ENCODE data around the gene TIMM17A. TPM values are rescaled to one million over a fixed set of nuclear protein-coding genes. Genes with fewer than 3 reads are reported as not detected.

The TIMM17A gene
- total and polyA plus RNA-seq, 2 donors, result 47.1 to 48.9 TPM

Other genes starting within 250 kb of the TIMM17A start
- gene IPO9, start 126.3 kb upstream of the TIMM17A start, total RNA-seq, result 19.0 TPM
- gene IPO9, start 126.3 kb upstream of the TIMM17A start, polyA plus RNA-seq, result 21.2 TPM
- gene SHISA4, start 66.6 kb upstream of the TIMM17A start, total RNA-seq, result 0.57 TPM
- 5.0 TPM for gene SHISA4, start 66.6 kb upstream of the TIMM17A start, polyA plus RNA-seq
- 0.24 TPM for gene LMOD1, start 9.0 kb upstream of the TIMM17A start, total RNA-seq
- 17.1 TPM for gene LMOD1, start 9.0 kb upstream of the TIMM17A start, polyA plus RNA-seq
- 20.0 TPM for gene RNPEP, start 27.1 kb downstream of the TIMM17A start, total RNA-seq
- 39.7 TPM for gene RNPEP, start 27.1 kb downstream of the TIMM17A start, polyA plus RNA-seq
- 2.3 TPM for gene ELF3, start 55.1 kb downstream of the TIMM17A start, total RNA-seq
- 13.6 TPM for gene ELF3, start 55.1 kb downstream of the TIMM17A start, polyA plus RNA-seq
- under 0.01 TPM for gene GPR37L1, start 167.4 kb downstream of the TIMM17A start, total RNA-seq
- gene GPR37L1, start 167.4 kb downstream of the TIMM17A start, polyA plus RNA-seq, result 0.09 TPM
- 16.7 TPM for gene ARL8A, start 189.2 kb downstream of the TIMM17A start, total RNA-seq
- 29.5 TPM for gene ARL8A, start 189.2 kb downstream of the TIMM17A start, polyA plus RNA-seq
- 114 TPM for gene PTPN7, start 205.1 kb downstream of the TIMM17A start, total RNA-seq
- gene PTPN7, start 205.1 kb downstream of the TIMM17A start, polyA plus RNA-seq, result 75.2 TPM
- gene LGR6, start 238.3 kb downstream of the TIMM17A start, total RNA-seq, result 0.05 TPM
- gene LGR6, start 238.3 kb downstream of the TIMM17A start, polyA plus RNA-seq, result 1.0 TPM

All from thymus (tissue), 2 donors.